Activated T-helper 17 cell treated with anti-CD3 and anti-CD28 coated beads, Interleukin-2, amount 50 U/mL, for 72 hours (primary cell): ENCODE measurements around the gene DOCK4. TPM values are rescaled to one million over a fixed set of nuclear protein-coding genes. Genes with fewer than 3 reads are reported as not detected.

ENCODE experiments used
- ATAC-seq: fragments of 150-1000 bp; cut with Tn5 transposase; replicated peaks from 2 replicates; pipeline ENCODE4 v1.10.0; 2021; ENCODE audit warnings: mild to moderate bottlenecking, moderate library complexity
- H3K27ac Mint-ChIP-seq: one replicate; pipeline ENCODE4 v1.8.0; 2022; ENCODE audit warnings: mixed read lengths
- H3K27me3 Mint-ChIP-seq: one replicate; pipeline ENCODE4 v1.8.0; 2022; ENCODE audit warnings: mixed read lengths
- H3K36me3 Mint-ChIP-seq: one replicate; pipeline ENCODE4 v1.8.0; 2022; ENCODE audit warnings: low read depth, mild to moderate bottlenecking, mixed read lengths
- H3K4me1 Mint-ChIP-seq: one replicate; pipeline ENCODE4 v1.8.0; 2022; ENCODE audit warnings: mixed read lengths
- H3K4me3 Mint-ChIP-seq: one replicate; pipeline ENCODE4 v1.8.0; 2022; ENCODE audit warnings: mild to moderate bottlenecking, mixed read lengths
- H3K9me3 Mint-ChIP-seq: one replicate; pipeline ENCODE4 v1.8.0; 2022; ENCODE audit warnings: mixed read lengths
- total RNA-seq, 2 donors: library from RNA; stranded (reverse); gene quantifications; one replicate each; pipeline ENCODE4 v1.2.3, GENCODE V29; 2022

The DOCK4 gene
- total RNA-seq, 2 donors from 2014 or later: 0.50 to 1.5 TPM

GRCh38 chr7:111863269-111863668 is 342.9 kb downstream of the DOCK4 start:
- no peaks in the 10 kb centered on the region for H3K36me3 Mint-ChIP-seq
- H3K4me3 Mint-ChIP-seq: no peak overlapping the region
- peaks cover 9% of the 10 kb centered on the region for H3K27me3 Mint-ChIP-seq
- no peaks in the 10 kb centered on the region for H3K4me1 Mint-ChIP-seq
- no peak for ATAC-seq
- H3K9me3 Mint-ChIP-seq: no peaks in the 10 kb centered on the region
- H3K27ac Mint-ChIP-seq: no peak overlapping the region

DNA sequence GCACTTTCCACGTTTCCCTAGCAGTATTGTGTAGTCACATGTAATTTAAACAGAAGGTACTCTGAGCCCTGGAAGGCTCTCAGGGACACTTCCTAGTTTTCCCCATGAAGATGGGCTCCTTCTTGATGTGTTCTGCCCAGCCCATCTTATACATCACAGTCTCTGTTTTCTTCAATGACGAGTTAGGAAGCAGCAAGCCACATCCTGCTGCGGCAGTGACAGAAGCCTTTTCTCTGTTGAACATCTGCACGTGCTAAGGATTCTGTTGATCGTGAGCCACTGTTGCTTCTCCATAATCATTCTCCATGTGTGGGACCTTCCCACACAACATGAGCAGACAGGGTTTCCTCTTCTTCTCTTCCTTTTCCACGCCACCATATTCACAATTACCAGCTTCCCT is 346.0 kb downstream of the DOCK4 start:
- no peak overlapping the region for H3K27ac Mint-ChIP-seq
- H3K9me3 Mint-ChIP-seq: no peaks in the 10 kb centered on the region
- H3K27me3 Mint-ChIP-seq: peaks cover 10% of the 10 kb centered on the region
- H3K4me3 Mint-ChIP-seq: no peak overlapping the region
- no peaks in the 10 kb centered on the region for H3K36me3 Mint-ChIP-seq
- no peaks in the 10 kb centered on the region for H3K4me1 Mint-ChIP-seq
- no peak for ATAC-seq

DNA sequence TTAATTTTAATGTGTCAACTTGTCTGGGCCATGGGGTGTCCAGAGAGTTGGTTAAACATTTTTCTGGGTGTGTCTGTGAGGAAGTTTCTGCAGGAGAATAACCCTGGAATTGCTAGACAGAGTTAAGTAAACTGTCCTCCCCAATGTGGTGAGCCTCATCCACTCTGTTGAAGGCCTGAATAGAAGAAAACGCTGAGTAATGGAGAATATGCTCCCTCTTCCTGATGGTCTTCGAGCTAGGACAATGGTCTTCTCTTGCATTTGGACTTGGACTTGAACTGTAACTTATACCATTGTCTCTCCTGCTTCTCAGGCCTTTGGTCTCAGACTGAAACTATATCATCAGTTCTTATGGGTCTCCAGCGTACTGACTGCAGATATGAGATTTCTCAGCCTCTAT is 347.9 kb downstream of the DOCK4 start:
- no peaks in the 10 kb centered on the region for H3K36me3 Mint-ChIP-seq
- ATAC-seq: no peak

GRCh38 chr7:111855842-111856227 is 350.4 kb downstream of the DOCK4 start:
- no peaks in the 10 kb centered on the region for H3K9me3 Mint-ChIP-seq
- no peaks in the 10 kb centered on the region for H3K4me1 Mint-ChIP-seq
- H3K36me3 Mint-ChIP-seq: no peaks in the 10 kb centered on the region
- no peak overlapping the region for H3K27ac Mint-ChIP-seq
- ATAC-seq: no peak
- no peak overlapping the region for H3K4me3 Mint-ChIP-seq
- H3K27me3 Mint-ChIP-seq: peaks cover 9% of the 10 kb centered on the region

More for the DNA sequence above, 347.9 kb downstream of the DOCK4 start:
- Mint-ChIP-seq H3K27me3 (peaks cover 10% of the 10 kb centered on the region), H3K9me3 (no peaks in the 10 kb centered on the region), H3K4me3 (no peak overlapping the region), H3K4me1 (no peaks in the 10 kb centered on the region), H3K27ac (no peak overlapping the region)

DNA sequence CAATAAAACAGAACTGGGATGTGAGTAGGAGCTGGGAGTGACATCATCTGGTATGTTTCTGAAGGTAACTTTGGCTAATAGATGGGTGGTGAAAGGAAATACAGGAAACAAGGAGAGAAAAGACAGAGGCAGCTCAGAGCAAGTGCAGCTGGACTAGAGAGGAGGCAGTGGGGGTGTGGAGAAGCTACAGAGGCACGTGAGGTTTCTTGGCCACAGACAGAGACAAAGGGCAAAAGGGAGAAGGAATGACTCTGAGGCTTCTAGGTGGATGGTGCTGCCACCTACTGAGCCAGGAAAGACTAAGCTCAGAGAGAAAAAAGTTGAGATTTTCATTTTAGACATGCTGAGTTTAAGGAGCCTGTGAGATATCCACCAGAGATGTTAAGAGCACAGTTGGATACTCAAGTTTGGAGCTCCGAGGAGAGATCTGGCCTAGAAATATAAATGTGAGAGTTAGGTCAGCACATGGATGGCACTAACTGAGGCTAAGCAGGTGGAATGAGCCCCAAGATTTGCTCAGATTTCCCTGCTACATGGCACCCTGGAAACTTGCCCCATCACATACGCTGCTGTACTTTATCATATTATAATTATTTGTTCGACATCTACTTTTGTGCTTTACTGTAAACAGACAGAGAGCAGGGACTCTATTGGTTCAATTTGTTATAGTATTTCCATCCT is 350.9 kb downstream of the DOCK4 start:
- Mint-ChIP-seq H3K9me3 (peaks cover 5% of the 10 kb centered on the region), H3K27me3 (peaks cover 10% of the 10 kb centered on the region), H3K27ac (no peak overlapping the region), H3K36me3 (no peaks in the 10 kb centered on the region), H3K4me1 (no peaks in the 10 kb centered on the region), H3K4me3 (no peak overlapping the region)
- peak; percentile 23 for ATAC-seq

DNA sequence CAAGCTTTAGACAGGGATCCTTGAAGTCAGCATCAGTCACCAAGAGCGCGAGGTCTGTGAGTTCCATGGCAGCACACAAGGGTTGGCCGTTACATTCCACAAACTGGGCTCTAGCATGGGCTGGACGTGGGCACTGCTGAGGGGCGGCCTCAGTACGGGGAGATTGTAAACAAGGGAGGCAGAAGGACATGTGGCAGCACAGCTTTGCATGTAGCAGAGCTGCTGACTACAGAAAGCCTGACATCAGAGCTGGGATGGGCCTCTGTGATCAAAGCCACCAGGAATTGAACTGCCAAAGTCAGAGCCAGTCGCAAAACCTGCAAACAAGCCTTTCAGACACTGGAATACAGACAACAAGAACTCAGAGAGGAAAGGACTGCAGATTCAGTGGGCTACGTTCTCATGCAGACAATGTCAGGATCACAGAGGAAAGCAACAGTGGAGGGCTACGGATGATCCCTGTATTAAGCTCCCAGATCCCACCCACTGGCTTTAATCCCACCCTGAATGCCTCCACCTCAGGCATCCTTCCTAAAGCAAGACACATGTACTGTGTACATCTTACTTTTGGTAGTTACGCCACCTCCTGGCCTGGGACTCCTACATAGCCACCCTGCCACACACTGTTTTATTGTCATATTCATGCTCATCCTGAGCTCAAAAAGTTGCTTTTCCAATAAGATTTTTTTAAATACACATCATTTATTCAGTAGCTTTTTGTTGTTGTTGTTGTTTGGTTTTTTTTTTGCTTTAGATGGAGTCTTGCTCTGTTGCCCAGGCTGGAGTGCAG is 352.8 kb downstream of the DOCK4 start:
- peaks cover 12% of the 10 kb centered on the region for H3K27me3 Mint-ChIP-seq
- H3K36me3 Mint-ChIP-seq: no peaks in the 10 kb centered on the region
- no peak overlapping the region for H3K27ac Mint-ChIP-seq
- H3K4me1 Mint-ChIP-seq: no peaks in the 10 kb centered on the region
- no peak overlapping the region for H3K4me3 Mint-ChIP-seq
- no peak for ATAC-seq
- peaks cover 5% of the 10 kb centered on the region for H3K9me3 Mint-ChIP-seq

- no peaks in the 10 kb centered on the region for H3K4me1 Mint-ChIP-seq
- H3K27me3 Mint-ChIP-seq: peaks cover 12% of the 10 kb centered on the region
- H3K36me3 Mint-ChIP-seq: no peaks in the 10 kb centered on the region
- H3K27ac Mint-ChIP-seq: no peak overlapping the region
- peaks cover 5% of the 10 kb centered on the region for H3K9me3 Mint-ChIP-seq
- ATAC-seq: no peak
- no peak overlapping the region for H3K4me3 Mint-ChIP-seq
Measured at GRCh38 chr7:111852081-111852480, 354.1 kb downstream of the DOCK4 start.

DNA sequence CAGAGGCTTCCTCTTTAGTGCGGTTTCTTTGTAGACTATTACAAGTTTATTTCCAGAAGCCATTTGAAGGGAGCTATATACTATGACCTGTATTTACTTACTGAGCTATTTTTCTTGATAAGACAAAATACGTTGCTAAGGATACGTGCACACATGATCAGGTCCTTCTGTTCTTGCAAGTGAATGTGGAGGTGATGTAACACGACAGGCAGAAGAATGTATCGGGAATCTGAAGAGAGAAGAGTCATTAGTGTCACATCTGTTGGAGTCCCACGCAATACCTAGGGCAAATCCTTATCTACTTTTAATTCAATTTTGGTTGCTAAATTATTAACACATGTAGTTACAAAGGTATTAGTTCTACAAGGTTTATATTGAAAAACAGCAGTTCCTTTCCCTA is 359.3 kb downstream of the DOCK4 start:
- peaks cover 7% of the 10 kb centered on the region for H3K27me3 Mint-ChIP-seq
- H3K4me3 Mint-ChIP-seq: no peak overlapping the region
- H3K4me1 Mint-ChIP-seq: no peaks in the 10 kb centered on the region
- no peak for ATAC-seq
- no peak overlapping the region for H3K27ac Mint-ChIP-seq
- peaks cover 5% of the 10 kb centered on the region for H3K9me3 Mint-ChIP-seq
- H3K36me3 Mint-ChIP-seq: no peaks in the 10 kb centered on the region

DNA sequence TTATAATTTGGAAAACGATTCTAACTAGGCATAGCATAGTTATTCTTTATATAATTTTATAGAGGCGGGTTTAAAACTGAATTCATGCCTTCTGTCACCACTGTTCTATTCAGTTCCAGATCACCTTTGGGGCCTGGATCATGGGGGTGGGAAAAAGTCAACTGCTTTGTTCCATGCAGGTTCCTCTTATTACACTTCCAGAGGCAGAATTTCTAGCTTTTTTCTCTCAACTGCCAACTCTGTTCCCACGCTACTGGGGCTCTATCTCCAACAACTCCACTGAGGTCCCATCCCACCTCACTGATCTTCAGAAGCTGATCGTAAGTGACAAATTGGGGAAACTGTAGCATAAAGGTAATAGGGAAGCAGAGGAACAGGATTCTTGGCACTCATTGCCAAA is 360.3 kb downstream of the DOCK4 start:
- H3K4me1 Mint-ChIP-seq: no peaks in the 10 kb centered on the region
- no peak overlapping the region for H3K4me3 Mint-ChIP-seq
- H3K27me3 Mint-ChIP-seq: peaks cover 7% of the 10 kb centered on the region
- no peak for ATAC-seq
- no peak overlapping the region for H3K27ac Mint-ChIP-seq
- no peaks in the 10 kb centered on the region for H3K36me3 Mint-ChIP-seq
- peaks cover 5% of the 10 kb centered on the region for H3K9me3 Mint-ChIP-seq

GRCh38 chr7:111844904-111845671 is 361.1 kb downstream of the DOCK4 start:
- Mint-ChIP-seq H3K4me3 (no peak overlapping the region), H3K27ac (no peak overlapping the region)

GRCh38 chr7:111842491-111842890 is 363.7 kb downstream of the DOCK4 start:
- H3K36me3 Mint-ChIP-seq: no peaks in the 10 kb centered on the region
- peak; percentile 29 for ATAC-seq
- no peaks in the 10 kb centered on the region for H3K27me3 Mint-ChIP-seq
- no peak overlapping the region for H3K4me3 Mint-ChIP-seq
- H3K9me3 Mint-ChIP-seq: no peaks in the 10 kb centered on the region
- no peak overlapping the region for H3K27ac Mint-ChIP-seq
- H3K4me1 Mint-ChIP-seq: no peaks in the 10 kb centered on the region

More at GRCh38 chr7:111844904-111845671, 361.1 kb downstream of the DOCK4 start:
- no peaks in the 10 kb centered on the region for H3K9me3 Mint-ChIP-seq
- no peak for ATAC-seq
- no peaks in the 10 kb centered on the region for H3K27me3 Mint-ChIP-seq
- no peaks in the 10 kb centered on the region for H3K4me1 Mint-ChIP-seq
- no peaks in the 10 kb centered on the region for H3K36me3 Mint-ChIP-seq

GRCh38 chr7:111841596-111842205 is 364.5 kb downstream of the DOCK4 start:
- Mint-ChIP-seq H3K36me3 (no peaks in the 10 kb centered on the region), H3K27me3 (no peaks in the 10 kb centered on the region), H3K4me3 (no peak overlapping the region), H3K4me1 (no peaks in the 10 kb centered on the region), H3K27ac (no peak overlapping the region), H3K9me3 (no peaks in the 10 kb centered on the region)
- no peak for ATAC-seq

GRCh38 chr7:111840528-111840927 is 365.7 kb downstream of the DOCK4 start:
- Mint-ChIP-seq H3K27ac (no peak overlapping the region), H3K27me3 (no peaks in the 10 kb centered on the region), H3K4me3 (no peak overlapping the region), H3K9me3 (no peaks in the 10 kb centered on the region), H3K36me3 (no peaks in the 10 kb centered on the region), H3K4me1 (no peaks in the 10 kb centered on the region)
- no peak for ATAC-seq

GRCh38 chr7:111839261-111839660 is 366.9 kb downstream of the DOCK4 start:
- no peak overlapping the region for H3K27ac Mint-ChIP-seq
- no peak for ATAC-seq
- H3K36me3 Mint-ChIP-seq: no peaks in the 10 kb centered on the region
- H3K4me3 Mint-ChIP-seq: no peak overlapping the region
- no peaks in the 10 kb centered on the region for H3K4me1 Mint-ChIP-seq
- no peaks in the 10 kb centered on the region for H3K9me3 Mint-ChIP-seq
- no peaks in the 10 kb centered on the region for H3K27me3 Mint-ChIP-seq
